ENCODE results near the gene EML6. TPM values are rescaled to one million over a fixed set of nuclear protein-coding genes. Genes with fewer than 3 reads are reported as not detected.

The EML6 gene
- total RNA-seq, 1 donor from 2014 or later, result 8.1 TPM

GRCh38 chr2:54783349-54783748, 59.9 kb downstream of the EML6 start:
- H3K27ac Mint-ChIP-seq (ENCODE audit: unreplicated experiment), result no peak overlapping the region
- TF ChIP-seq CTCF (conservative IDR thresholded peaks at IDR 0.05), result no peak
- H3K36me3 Mint-ChIP-seq (ENCODE audit: low read depth), result no peaks in the 10 kb centered on the region
- H3K27me3 Mint-ChIP-seq (ENCODE audit: low read depth), result no peaks in the 10 kb centered on the region
- H3K9me3 Mint-ChIP-seq, result no peaks in the 10 kb centered on the region
- no peak overlapping the region for H3K4me3 Mint-ChIP-seq
- no peak for DNase-seq (ENCODE audit: low read depth, low spot score)
- no peaks in the 10 kb centered on the region for H3K4me1 Mint-ChIP-seq

- Mint-ChIP-seq H3K27me3 (ENCODE audit: low read depth) (no peaks in the 10 kb centered on the region), H3K27ac (ENCODE audit: unreplicated experiment) (no peak overlapping the region), H3K4me3 (no peak overlapping the region), H3K4me1 (no peaks in the 10 kb centered on the region), H3K9me3 (peaks cover 7% of the 10 kb centered on the region), H3K36me3 (ENCODE audit: low read depth) (peaks cover 3% of the 10 kb centered on the region)
- DNase-seq (ENCODE audit: low read depth, low spot score), result no peak
- TF ChIP-seq CTCF (conservative IDR thresholded peaks at IDR 0.05), result no peak
Observed at GRCh38 chr2:54787270-54787669, 63.8 kb downstream of the EML6 start.

- H3K4me3 Mint-ChIP-seq, result no peak overlapping the region
- peaks cover 3% of the 10 kb centered on the region for H3K36me3 Mint-ChIP-seq (ENCODE audit: low read depth)
- TF ChIP-seq CTCF (conservative IDR thresholded peaks at IDR 0.05), result no peak
- H3K9me3 Mint-ChIP-seq, result peaks cover 7% of the 10 kb centered on the region
- DNase-seq (ENCODE audit: low read depth, low spot score), result no peak
- no peak overlapping the region for H3K27ac Mint-ChIP-seq (ENCODE audit: unreplicated experiment)
- no peaks in the 10 kb centered on the region for H3K27me3 Mint-ChIP-seq (ENCODE audit: low read depth)
- no peaks in the 10 kb centered on the region for H3K4me1 Mint-ChIP-seq
Observed at GRCh38 chr2:54787755-54788366, 64.4 kb downstream of the EML6 start.

- TF ChIP-seq CTCF (conservative IDR thresholded peaks at IDR 0.05), result no peak
- Mint-ChIP-seq H3K9me3 (peaks cover 7% of the 10 kb centered on the region), H3K4me1 (peaks cover 6% of the 10 kb centered on the region), H3K4me3 (no peak overlapping the region), H3K27ac (ENCODE audit: unreplicated experiment) (no peak overlapping the region), H3K36me3 (ENCODE audit: low read depth) (peaks cover 3% of the 10 kb centered on the region), H3K27me3 (ENCODE audit: low read depth) (no peaks in the 10 kb centered on the region)
- no peak for DNase-seq (ENCODE audit: low read depth, low spot score)
Observed at GRCh38 chr2:54789878-54790277, 66.4 kb downstream of the EML6 start.

GRCh38 chr2:54791831-54792230, 68.4 kb downstream of the EML6 start:
- Mint-ChIP-seq H3K4me1 (peaks cover 6% of the 10 kb centered on the region), H3K27ac (ENCODE audit: unreplicated experiment) (no peak overlapping the region), H3K9me3 (peaks cover 7% of the 10 kb centered on the region), H3K27me3 (ENCODE audit: low read depth) (no peaks in the 10 kb centered on the region), H3K4me3 (no peak overlapping the region), H3K36me3 (ENCODE audit: low read depth) (peaks cover 3% of the 10 kb centered on the region)
- no peak for DNase-seq (ENCODE audit: low read depth, low spot score)
- no peak for TF ChIP-seq CTCF (conservative IDR thresholded peaks at IDR 0.05)
